WTC11 (cell line): ENCODE measurements around the gene CHRM5. TPM values are rescaled to one million over a fixed set of nuclear protein-coding genes. Genes with fewer than 3 reads are reported as not detected.

ENCODE experiments used
- ATAC-seq: fragments of 200-7000 bp; cut with Tn5 transposase; 2 replicates; pipeline ENCODE4 v1.10.0; 2021; ENCODE audit warnings: mild to moderate bottlenecking, moderate library complexity
- CTCF ChIA-PET: fragments of 300-600 bp; sonication (Branson Sonifier 250); formaldehyde crosslinking; loops from one replicate; lab custom pipeline; 2021; ENCODE audit warnings: antibody characterized with exemption; lab: Charles Lee
- POLR2A ChIA-PET: fragments of 350-600 bp; sonication (Branson Sonifier 250); formaldehyde crosslinking; loops from one replicate; lab custom pipeline; 2021; ENCODE audit warnings: antibody characterized with exemption; lab: Charles Lee
- DNase-seq: peaks from one replicate; pipeline ENCODE4 v3.0.0; 2021; ENCODE audit warnings: low spot score
- H3K27ac Mint-ChIP-seq: 2 replicates; pipeline ENCODE4 v1.8.0; 2021; ENCODE audit warnings: mixed read lengths
- H3K27me3 Mint-ChIP-seq: 2 replicates; pipeline ENCODE4 v1.8.0; 2021; ENCODE audit warnings: low read depth, mild to moderate bottlenecking, moderate library complexity, mixed read lengths
- H3K36me3 Mint-ChIP-seq: 2 replicates; pipeline ENCODE4 v1.8.0; 2021; ENCODE audit warnings: mixed read lengths
- H3K4me1 Mint-ChIP-seq: 2 replicates; pipeline ENCODE4 v1.8.0; 2022; ENCODE audit warnings: mixed read lengths
- H3K4me3 Mint-ChIP-seq: 2 replicates; pipeline ENCODE4 v1.8.0; 2021; ENCODE audit warnings: mild to moderate bottlenecking, moderate library complexity, mixed read lengths
- H3K9me3 Mint-ChIP-seq: 2 replicates; pipeline ENCODE4 v1.8.0; 2021; ENCODE audit warnings: mixed read lengths
- CREB1 ChIP-seq: sonication (generic); formaldehyde crosslinking; IDR thresholded peaks from 2 replicates; pipeline ENCODE4 v1.8.0; 2023; ENCODE audit warnings: mild to moderate bottlenecking, missing genetic modification reagents
- HMGA2 ChIP-seq: fragments of 250-450 bp; sonication (Bioruptor Pico); IDR thresholded peaks from 2 replicates; pipeline ENCODE4 v1.4.0; 2021; ENCODE audit warnings: mild to moderate bottlenecking, moderate library complexity
- OVOL2 ChIP-seq: fragments of 250-450 bp; sonication (Bioruptor Pico); IDR thresholded peaks from 2 replicates; pipeline ENCODE4 v1.9.0; 2021; ENCODE audit warnings: mild to moderate bottlenecking, borderline replicate concordance
- RORB ChIP-seq: fragments of 250-450 bp; sonication (Bioruptor Pico); IDR thresholded peaks from 2 replicates; pipeline ENCODE4 v1.9.0; 2021; ENCODE audit warnings: mild to moderate bottlenecking
- SP1 ChIP-seq: sonication (generic); formaldehyde crosslinking; conservative IDR thresholded peaks from 2 replicates; pipeline ENCODE4 v1.8.1; 2022; ENCODE audit warnings: missing genetic modification reagents
- ZBTB21 ChIP-seq: sonication (generic); formaldehyde crosslinking; IDR thresholded peaks from 2 replicates; pipeline ENCODE4 v1.8.1; 2023; ENCODE audit warnings: mild to moderate bottlenecking, missing genetic modification reagents, borderline replicate concordance
- ZNF263 ChIP-seq: sonication (generic); formaldehyde crosslinking; IDR thresholded peaks from 2 replicates; pipeline ENCODE4 v1.8.1; 2022; ENCODE audit warnings: low read depth, mild to moderate bottlenecking, moderate library complexity, missing genetic modification reagents
- total RNA-seq: library from RNA; stranded (reverse); gene quantifications from 3 replicates; pipeline ENCODE4 v1.2.3, GENCODE V29; 2021
- TF ChIP-seq, protein P1 (sequence below): sonication (generic); formaldehyde crosslinking; IDR thresholded peaks from 2 replicates; pipeline ENCODE4 v1.8.1; 2022; ENCODE audit warnings: missing genetic modification reagents, borderline replicate concordance
- TF ChIP-seq, protein P2 (sequence below): fragments of 200-600 bp; IDR thresholded peaks from 2 replicates; pipeline ENCODE4 v1.8.0; 2022; ENCODE audit warnings: antibody characterized with exemption
- TF ChIP-seq, protein P3 (sequence below): sonication (generic); formaldehyde crosslinking; IDR thresholded peaks from 2 replicates; pipeline ENCODE4 v1.8.0; 2022; ENCODE audit warnings: mild to moderate bottlenecking, missing genetic modification reagents
- TF ChIP-seq, protein P4 (sequence below): fragments of 250-450 bp; sonication (Bioruptor Pico); IDR thresholded peaks from 2 replicates; pipeline ENCODE4 v1.9.0; 2021; ENCODE audit warnings: mild to moderate bottlenecking, borderline replicate concordance

CHRM5 gene
- total RNA-seq, 1 experiment from 2014 or later, result not detected

DNA sequence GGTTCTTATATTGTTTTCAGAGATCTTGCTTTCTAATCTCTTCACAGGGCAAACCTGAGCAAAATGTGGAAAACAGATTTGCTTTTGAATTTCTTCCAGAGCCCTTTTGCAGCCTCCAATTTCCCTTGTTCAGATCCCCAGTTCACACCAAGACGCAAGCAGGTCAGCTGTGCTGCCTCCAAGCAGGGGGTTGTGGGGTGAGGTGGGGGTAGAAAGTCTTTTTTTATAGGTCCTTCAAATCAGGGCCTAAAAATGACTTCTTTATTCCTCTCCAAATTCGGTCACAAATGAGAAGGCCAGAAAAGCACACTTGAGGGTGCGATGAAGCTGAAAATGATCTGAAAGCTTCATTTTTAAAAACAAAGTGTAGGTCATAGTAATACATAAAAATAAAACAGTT, 97.0 kb downstream of the CHRM5 start (continued):
- TF ChIP-seq CREB1 (CRISPR knock-in tag), result no peak

DNA sequence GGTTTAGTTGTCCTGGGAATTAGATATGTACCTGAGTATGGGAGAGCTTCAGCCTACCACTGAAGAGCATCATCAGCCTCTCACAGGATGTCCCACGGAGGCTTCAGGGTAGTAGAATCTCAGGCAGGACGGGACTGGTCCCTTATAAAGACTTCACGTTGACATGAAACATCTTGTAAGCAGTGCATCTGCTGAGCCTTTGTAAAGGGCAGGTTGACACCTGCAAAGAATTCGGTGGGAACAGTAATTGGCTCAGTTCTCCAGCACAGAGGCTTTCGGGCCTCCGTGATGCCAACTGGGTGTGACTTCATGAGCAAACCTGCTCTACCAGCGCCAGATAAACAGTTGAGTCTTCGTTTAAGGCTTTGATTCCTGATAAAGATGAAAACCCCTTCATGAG, 97.6 kb downstream of the CHRM5 start:
- TF ChIP-seq, protein P1, sequence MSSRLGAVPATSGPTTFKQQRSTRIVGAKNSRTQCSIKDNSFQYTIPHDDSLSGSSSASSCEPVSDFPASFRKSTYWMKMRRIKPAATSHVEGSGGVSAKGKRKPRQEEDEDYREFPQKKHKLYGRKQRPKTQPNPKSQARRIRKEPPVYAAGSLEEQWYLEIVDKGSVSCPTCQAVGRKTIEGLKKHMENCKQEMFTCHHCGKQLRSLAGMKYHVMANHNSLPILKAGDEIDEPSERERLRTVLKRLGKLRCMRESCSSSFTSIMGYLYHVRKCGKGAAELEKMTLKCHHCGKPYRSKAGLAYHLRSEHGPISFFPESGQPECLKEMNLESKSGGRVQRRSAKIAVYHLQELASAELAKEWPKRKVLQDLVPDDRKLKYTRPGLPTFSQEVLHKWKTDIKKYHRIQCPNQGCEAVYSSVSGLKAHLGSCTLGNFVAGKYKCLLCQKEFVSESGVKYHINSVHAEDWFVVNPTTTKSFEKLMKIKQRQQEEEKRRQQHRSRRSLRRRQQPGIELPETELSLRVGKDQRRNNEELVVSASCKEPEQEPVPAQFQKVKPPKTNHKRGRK, result no peak
- TF ChIP-seq, protein P2, sequence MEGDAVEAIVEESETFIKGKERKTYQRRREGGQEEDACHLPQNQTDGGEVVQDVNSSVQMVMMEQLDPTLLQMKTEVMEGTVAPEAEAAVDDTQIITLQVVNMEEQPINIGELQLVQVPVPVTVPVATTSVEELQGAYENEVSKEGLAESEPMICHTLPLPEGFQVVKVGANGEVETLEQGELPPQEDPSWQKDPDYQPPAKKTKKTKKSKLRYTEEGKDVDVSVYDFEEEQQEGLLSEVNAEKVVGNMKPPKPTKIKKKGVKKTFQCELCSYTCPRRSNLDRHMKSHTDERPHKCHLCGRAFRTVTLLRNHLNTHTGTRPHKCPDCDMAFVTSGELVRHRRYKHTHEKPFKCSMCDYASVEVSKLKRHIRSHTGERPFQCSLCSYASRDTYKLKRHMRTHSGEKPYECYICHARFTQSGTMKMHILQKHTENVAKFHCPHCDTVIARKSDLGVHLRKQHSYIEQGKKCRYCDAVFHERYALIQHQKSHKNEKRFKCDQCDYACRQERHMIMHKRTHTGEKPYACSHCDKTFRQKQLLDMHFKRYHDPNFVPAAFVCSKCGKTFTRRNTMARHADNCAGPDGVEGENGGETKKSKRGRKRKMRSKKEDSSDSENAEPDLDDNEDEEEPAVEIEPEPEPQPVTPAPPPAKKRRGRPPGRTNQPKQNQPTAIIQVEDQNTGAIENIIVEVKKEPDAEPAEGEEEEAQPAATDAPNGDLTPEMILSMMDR, result no peak
- TF ChIP-seq, protein P3, sequence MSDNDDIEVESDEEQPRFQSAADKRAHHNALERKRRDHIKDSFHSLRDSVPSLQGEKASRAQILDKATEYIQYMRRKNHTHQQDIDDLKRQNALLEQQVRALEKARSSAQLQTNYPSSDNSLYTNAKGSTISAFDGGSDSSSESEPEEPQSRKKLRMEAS (CRISPR knock-in tag), result no peak
- no peak for TF ChIP-seq RORB (CRISPR knock-in tag)
- no peak for TF ChIP-seq OVOL2
- TF ChIP-seq SP1 (CRISPR knock-in tag), result no peak
- no peak for TF ChIP-seq ZNF263
- TF ChIP-seq, all 79 proteins: peak for 0
- H3K27me3 Mint-ChIP-seq, result no peaks in the 10 kb centered on the region; the same call in 1 of the 2 replicates
- DNase-seq (no peak), ATAC-seq (no peak)
- H3K9me3 Mint-ChIP-seq, result no peaks in the 10 kb centered on the region
- H3K27ac Mint-ChIP-seq, result no peak overlapping the region
- no peaks in the 10 kb centered on the region for H3K4me1 Mint-ChIP-seq
- H3K4me3 Mint-ChIP-seq, result no peak overlapping the region
- ChIA-PET POLR2A (no interaction called here), CTCF (no interaction called here)
- no peaks in the 10 kb centered on the region for H3K36me3 Mint-ChIP-seq

DNA sequence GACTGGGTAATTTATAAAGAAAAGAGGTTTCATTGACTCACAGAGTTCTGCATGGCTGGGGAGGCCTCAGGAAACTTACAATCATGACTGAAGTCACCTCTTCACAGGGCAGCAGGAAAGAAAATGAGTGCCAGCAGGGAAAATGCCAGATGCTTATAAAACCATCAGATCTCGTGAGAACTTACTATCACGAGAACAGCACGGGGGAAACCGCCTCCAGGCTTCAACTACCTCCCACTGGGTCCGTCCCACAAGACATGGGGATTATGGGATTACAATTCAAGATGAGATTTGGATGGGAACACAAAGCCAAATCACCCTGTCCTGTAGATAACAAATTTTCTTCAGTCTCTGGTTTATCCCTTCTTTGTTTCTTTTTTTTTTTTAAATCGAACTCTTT, 101.7 kb downstream of the CHRM5 start:
- TF ChIP-seq, protein P4, sequence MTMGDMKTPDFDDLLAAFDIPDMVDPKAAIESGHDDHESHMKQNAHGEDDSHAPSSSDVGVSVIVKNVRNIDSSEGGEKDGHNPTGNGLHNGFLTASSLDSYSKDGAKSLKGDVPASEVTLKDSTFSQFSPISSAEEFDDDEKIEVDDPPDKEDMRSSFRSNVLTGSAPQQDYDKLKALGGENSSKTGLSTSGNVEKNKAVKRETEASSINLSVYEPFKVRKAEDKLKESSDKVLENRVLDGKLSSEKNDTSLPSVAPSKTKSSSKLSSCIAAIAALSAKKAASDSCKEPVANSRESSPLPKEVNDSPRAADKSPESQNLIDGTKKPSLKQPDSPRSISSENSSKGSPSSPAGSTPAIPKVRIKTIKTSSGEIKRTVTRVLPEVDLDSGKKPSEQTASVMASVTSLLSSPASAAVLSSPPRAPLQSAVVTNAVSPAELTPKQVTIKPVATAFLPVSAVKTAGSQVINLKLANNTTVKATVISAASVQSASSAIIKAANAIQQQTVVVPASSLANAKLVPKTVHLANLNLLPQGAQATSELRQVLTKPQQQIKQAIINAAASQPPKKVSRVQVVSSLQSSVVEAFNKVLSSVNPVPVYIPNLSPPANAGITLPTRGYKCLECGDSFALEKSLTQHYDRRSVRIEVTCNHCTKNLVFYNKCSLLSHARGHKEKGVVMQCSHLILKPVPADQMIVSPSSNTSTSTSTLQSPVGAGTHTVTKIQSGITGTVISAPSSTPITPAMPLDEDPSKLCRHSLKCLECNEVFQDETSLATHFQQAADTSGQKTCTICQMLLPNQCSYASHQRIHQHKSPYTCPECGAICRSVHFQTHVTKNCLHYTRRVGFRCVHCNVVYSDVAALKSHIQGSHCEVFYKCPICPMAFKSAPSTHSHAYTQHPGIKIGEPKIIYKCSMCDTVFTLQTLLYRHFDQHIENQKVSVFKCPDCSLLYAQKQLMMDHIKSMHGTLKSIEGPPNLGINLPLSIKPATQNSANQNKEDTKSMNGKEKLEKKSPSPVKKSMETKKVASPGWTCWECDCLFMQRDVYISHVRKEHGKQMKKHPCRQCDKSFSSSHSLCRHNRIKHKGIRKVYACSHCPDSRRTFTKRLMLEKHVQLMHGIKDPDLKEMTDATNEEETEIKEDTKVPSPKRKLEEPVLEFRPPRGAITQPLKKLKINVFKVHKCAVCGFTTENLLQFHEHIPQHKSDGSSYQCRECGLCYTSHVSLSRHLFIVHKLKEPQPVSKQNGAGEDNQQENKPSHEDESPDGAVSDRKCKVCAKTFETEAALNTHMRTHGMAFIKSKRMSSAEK, result no peak
- POLR2A ChIA-PET, result no interaction called here
- CTCF ChIA-PET, result no interaction called here
- Mint-ChIP-seq H3K4me3 (no peak overlapping the region), H3K36me3 (no peaks in the 10 kb centered on the region), H3K9me3 (no peaks in the 10 kb centered on the region), H3K4me1 (no peaks in the 10 kb centered on the region), H3K27ac (no peak overlapping the region), H3K27me3 (no peaks in the 10 kb centered on the region)
- ATAC-seq (no peak), DNase-seq (no peak)

DNA sequence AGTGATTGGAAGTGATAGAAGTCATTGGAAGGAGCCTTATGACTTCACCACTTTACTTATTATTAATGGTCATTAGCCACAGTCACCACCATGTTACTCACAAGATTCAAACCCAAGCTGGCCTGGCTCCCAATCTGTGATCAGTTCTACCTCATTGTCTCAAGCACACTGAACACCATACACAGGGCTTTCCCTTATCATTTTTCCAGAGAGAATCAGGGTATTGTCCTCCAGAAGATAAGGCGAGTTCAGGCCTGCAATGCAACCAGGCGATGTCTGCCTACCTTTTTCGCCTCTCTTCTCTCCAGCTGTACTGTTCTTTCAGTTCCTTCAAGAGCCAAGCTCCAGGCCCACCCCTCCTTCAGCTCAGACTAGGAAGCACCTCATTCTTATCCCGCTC, 108.5 kb downstream of the CHRM5 start:
- Mint-ChIP-seq H3K36me3 (no peaks in the 10 kb centered on the region), H3K27ac (no peak overlapping the region), H3K27me3 (no peaks in the 10 kb centered on the region), H3K9me3 (no peaks in the 10 kb centered on the region), H3K4me3 (no peak overlapping the region), H3K4me1 (no peaks in the 10 kb centered on the region)
- ChIA-PET CTCF (interaction anchor here (1.5 kb wide), 1 partner anchor 33 kb away, joined by 3 read pairs; no protein-coding TSS in a partner anchor), POLR2A (interaction anchor here (0.6 kb wide), 1 partner anchor 237 kb away, joined by 3 read pairs; no protein-coding TSS in a partner anchor)
- ATAC-seq (no peak), DNase-seq (no peak)
- TF ChIP-seq ZBTB21 (CRISPR knock-in tag) (no peak), HMGA2 (CRISPR knock-in tag) (no peak)
